LNCaP clone FGC (cell line): ENCODE data around the gene STARD13.

ENCODE experiments used
- DNase-seq: peaks from one replicate; pipeline ENCODE4 v3.0.0-alpha.2; 2011; ENCODE audit warnings: low read depth
- H3K4me3 ChIP-seq: 2 replicates; pipeline ENCODE4 v1.5.1; 2011; ENCODE audit warnings: mild to moderate bottlenecking, low read depth, low read length, control low read depth
- TF ChIP-seq, protein P1 (sequence below): IDR thresholded peaks from 2 replicates; pipeline ENCODE4 v1.5.1; 2012; ENCODE audit warnings: mild to moderate bottlenecking; ENCODE audit not compliant: control insufficient read depth, insufficient read depth; ENCODE audit errors: extremely low read depth

Gene STARD13

DNA sequence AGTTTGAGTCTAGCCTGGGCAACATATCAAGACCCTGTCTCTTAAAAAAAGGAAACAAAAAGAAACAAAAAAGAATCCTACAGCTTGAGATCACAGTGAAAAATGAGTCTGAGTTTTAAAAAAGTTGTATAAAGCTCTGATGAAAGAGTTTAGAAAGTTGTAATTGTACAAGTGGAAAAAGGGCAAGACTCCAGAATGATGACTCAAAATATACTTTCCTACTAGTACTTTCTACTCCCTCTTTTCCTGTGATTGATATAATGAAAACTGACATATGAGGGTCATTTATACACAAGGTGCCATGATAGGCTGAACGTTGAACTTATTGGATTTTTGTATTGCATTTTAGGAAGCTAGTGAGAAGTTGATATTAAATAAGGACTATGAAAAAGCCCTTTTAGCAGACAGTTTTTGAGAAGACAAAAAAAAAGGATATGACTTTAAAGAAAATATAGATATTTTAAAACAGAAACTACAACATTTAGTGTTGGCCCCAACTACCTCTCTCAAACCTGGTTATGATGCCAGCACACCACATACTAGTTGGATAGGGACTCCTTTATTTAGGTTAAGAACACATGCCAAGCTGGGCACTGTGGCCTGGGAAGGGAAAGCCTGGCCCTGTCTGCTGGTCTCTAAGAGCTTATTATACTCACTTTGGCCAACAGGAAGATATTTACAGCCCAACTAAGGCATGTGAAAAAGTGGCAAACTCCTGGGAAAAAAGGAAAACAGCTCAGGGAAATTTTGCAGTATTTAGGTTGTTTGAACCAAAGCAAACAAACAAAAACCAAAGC is 152.7 kb downstream of the STARD13 start:
- TF ChIP-seq, protein P1, sequence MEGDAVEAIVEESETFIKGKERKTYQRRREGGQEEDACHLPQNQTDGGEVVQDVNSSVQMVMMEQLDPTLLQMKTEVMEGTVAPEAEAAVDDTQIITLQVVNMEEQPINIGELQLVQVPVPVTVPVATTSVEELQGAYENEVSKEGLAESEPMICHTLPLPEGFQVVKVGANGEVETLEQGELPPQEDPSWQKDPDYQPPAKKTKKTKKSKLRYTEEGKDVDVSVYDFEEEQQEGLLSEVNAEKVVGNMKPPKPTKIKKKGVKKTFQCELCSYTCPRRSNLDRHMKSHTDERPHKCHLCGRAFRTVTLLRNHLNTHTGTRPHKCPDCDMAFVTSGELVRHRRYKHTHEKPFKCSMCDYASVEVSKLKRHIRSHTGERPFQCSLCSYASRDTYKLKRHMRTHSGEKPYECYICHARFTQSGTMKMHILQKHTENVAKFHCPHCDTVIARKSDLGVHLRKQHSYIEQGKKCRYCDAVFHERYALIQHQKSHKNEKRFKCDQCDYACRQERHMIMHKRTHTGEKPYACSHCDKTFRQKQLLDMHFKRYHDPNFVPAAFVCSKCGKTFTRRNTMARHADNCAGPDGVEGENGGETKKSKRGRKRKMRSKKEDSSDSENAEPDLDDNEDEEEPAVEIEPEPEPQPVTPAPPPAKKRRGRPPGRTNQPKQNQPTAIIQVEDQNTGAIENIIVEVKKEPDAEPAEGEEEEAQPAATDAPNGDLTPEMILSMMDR: no peak
- no peak overlapping the region for H3K4me3 ChIP-seq
- DNase-seq: no peak

DNA sequence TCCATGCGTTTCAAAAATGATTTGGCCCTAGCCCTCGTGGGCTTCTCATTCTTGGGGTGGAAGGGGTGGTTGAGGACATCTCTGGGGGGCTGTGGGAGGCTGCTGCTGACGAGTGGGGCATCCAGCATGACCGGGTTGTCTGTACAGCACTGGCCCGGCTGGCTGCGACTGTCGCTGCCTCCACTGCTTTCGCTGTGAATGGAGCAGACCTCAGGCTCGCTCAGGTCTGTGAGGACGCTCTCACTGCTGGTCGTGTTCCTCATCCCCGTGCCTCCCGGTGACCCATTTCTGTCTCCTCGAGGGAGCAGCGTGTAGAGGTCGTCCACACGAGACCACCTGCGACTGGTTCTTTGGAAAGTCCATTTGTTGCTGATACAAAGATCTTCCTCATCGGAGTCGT is 155.7 kb downstream of the STARD13 start:
- TF ChIP-seq, protein P1: no peak
- DNase-seq: no peak
- no peak overlapping the region for H3K4me3 ChIP-seq

DNA sequence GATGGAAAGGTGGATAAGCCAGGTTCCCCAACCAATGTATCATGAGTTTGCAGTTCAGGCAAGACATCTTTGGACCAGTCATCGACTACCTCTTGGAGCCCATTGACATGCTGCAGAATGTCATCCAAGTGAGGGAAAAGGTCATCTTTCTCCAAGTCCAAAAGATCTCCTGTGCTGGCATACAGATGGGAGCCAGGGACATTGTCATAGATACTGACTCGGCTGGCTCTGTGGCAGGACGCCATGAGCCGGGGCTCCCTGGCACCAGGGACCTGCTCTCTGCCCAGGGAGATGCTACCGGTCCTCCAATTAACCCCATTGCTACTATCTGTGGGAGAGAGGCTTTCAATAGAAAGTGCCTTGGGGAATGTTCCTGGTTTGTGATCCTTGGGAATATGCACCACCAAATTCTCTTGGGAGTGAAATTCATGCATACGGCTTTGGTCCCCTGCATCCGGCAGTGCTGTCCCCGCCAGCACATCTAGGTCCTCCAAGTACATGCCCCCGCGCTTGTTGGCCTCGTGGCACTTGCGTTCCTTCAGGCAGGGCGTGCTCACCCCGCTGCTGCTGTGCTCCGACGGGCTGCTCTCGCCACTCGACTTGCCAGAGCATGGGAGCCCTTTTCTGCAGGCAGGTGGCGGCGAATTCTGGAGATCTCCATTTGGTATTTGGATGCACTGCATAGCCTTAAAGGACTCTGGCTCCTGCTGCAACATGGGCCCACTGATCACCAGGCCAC is 156.3 kb downstream of the STARD13 start:
- TF ChIP-seq, protein P1: no peak
- H3K4me3 ChIP-seq: no peak overlapping the region
- no peak for DNase-seq

DNA sequence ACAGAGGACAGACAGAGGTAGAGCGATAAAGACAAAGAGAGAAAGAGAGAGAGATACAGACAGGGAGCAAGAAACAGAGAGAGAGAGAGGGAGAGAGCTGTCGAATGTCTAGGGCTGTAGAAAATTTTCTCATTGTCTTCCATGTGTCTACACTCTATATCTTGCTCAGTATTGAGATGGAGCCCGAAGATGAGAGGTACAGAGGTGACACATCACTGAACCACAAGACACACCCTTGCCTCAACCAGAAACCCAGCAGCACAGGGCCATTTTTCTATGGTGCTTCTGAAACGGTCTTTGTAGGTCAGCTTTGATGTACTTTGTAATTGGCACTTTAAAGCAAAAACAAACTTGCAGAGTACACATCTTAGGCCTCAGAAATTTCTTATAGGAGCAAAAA is 157.4 kb downstream of the STARD13 start:
- no peak for DNase-seq
- TF ChIP-seq, protein P1: no peak
- no peak overlapping the region for H3K4me3 ChIP-seq

DNA sequence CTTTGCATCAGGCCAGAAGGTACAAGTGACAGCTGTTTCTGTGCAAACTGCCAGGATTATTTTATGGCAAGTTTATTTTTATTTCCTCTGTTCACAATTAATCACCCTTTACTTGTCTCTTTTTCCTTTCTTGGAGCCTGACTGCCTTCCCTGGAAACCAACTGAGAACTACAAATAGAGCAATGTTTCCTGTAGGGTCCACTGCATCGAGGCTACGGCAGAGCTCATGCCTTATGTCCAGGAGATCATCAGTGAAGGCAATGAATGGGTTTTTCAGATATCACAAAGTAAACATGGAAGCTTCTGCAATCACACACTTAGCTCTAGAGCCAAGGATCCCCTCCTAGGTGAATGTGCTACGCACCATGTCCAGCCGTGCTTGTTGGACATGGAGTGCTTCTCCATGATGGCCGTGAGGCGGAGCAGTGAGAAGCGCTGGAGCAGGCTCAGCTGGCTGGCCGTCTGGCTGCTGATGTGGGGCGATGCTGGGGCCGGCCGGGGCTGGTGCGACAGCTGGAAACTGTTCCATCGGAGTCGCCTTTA is 158.5 kb downstream of the STARD13 start:
- no peak overlapping the region for H3K4me3 ChIP-seq
- no peak for DNase-seq
- TF ChIP-seq, protein P1: no peak

DNA sequence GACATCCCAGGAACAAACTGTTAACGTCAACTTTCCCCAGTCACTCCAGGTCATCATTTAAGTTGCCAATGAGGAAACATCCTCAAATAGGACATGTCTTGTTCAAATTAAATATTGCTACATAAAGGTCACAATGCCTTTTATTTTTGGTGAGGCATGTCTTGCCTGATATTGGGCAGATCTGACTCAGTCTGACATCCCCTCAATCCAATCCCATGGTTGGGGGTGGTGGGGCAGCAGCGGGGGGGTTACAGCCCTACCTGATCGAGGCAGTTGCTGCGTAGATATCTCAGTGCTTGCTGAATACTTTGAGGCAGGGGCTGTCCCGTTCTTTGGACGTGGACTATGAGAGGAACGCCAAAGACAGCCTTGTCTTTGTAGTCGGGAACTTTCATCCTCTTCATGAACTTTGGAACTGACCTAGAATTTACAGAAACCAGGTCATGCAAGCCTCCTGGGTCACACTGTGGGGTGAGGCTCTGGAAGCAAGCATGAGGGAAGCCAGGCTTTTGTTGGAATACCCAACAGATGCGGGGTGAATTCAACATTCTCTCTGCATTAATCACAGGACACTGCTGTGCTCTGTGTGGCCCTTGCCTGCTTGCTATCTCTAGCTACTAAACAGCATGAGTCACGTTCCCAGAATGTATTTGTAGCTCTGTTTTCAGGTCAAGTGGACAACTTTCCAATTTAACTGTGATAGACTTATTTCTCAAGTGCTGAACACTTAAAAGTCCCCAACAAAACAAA is 159.6 kb downstream of the STARD13 start:
- H3K4me3 ChIP-seq: no peak overlapping the region
- TF ChIP-seq, protein P1: no peak
- no peak for DNase-seq
